DND-41 (cell line): ENCODE results near the gene SERPINA3.
"Not testable (repeated sequence)": the region's sequence is repeated elsewhere in the genome, so short reads cannot be mapped to it uniquely, and the experiment has no call there.

Source experiments
- ATAC-seq: fragments of 200-7000 bp; cut with Tn5 transposase; 3 replicates; pipeline ENCODE4 v1.9.1; 2021; ENCODE audit warnings: low read depth; ENCODE audit not compliant: insufficient read depth
- DNase-seq: peaks from one replicate; pipeline ENCODE4 v3.0.0-alpha.2; 2020
- H2AFZ ChIP-seq: 2 replicates; pipeline ENCODE4 v1.6.0; 2012; ENCODE audit warnings: low read depth, low read length
- H3K27ac ChIP-seq: 2 replicates; pipeline ENCODE4 v1.5.1; 2012; ENCODE audit warnings: low read length, inconsistent platforms
- H3K27me3 ChIP-seq: fragments of 200-600 bp; sonication (generic); 2 replicates; pipeline ENCODE4 v1.6.0; 2012; ENCODE audit warnings: low read length, mild to moderate bottlenecking, inconsistent platforms; ENCODE audit not compliant: insufficient read depth, poor library complexity
- H3K36me3 ChIP-seq: 2 replicates; pipeline ENCODE4 v1.5.1; 2012; ENCODE audit warnings: low read length, inconsistent platforms; ENCODE audit not compliant: insufficient read depth
- H3K4me1 ChIP-seq: 2 replicates; pipeline ENCODE4 v1.5.1; 2012; ENCODE audit warnings: mild to moderate bottlenecking, low read length; ENCODE audit not compliant: insufficient read depth
- H3K4me2 ChIP-seq: 2 replicates; pipeline ENCODE4 v1.6.0; 2012; ENCODE audit warnings: mild to moderate bottlenecking, moderate library complexity, low read length, inconsistent platforms; ENCODE audit not compliant: insufficient read depth
- H3K4me3 ChIP-seq, 2 experiments: fragments of 200-600 bp in 1 of 2; shearing (Covaris generic) in 1 of 2; 2 replicates each; pipeline ENCODE4 v1.5.1; 2012 to 2016; ENCODE audit warnings: inconsistent platforms in 2 of 2, low read length in 2 of 2, mild to moderate bottlenecking in 2 of 2, low read depth in 1 of 2, moderate library complexity in 1 of 2
- H3K79me2 ChIP-seq: 2 replicates; pipeline ENCODE4 v1.6.0; 2012; ENCODE audit warnings: low read length, inconsistent platforms; ENCODE audit not compliant: insufficient read depth
- H3K9ac ChIP-seq: 2 replicates; pipeline ENCODE4 v1.6.0; 2012; ENCODE audit warnings: low read depth, mild to moderate bottlenecking, inconsistent platforms, low read length, moderate library complexity
- H3K9me3 ChIP-seq: 2 replicates; pipeline ENCODE4 v1.5.1; 2012; ENCODE audit warnings: low read length, moderate library complexity, mild to moderate bottlenecking, inconsistent platforms; ENCODE audit not compliant: insufficient read depth, severe bottlenecking
- H4K20me1 ChIP-seq: 2 replicates; pipeline ENCODE4 v1.6.0; 2012; ENCODE audit warnings: low read length; ENCODE audit not compliant: insufficient read depth
- CTCF ChIP-seq: IDR thresholded peaks from 2 replicates; pipeline ENCODE4 v1.5.1; 2012; ENCODE audit warnings: borderline replicate concordance, low read length, moderate library complexity, mild to moderate bottlenecking; ENCODE audit not compliant: poor library complexity, severe bottlenecking; ENCODE audit errors: extremely low read depth
- EZH2 ChIP-seq: IDR thresholded peaks from 3 replicates; pipeline ENCODE4 v1.6.1; 2012; ENCODE audit warnings: borderline replicate concordance, low read depth, mild to moderate bottlenecking, moderate library complexity, low read length, inconsistent platforms; ENCODE audit not compliant: severe bottlenecking

The SERPINA3 gene

GRCh38 chr14:94573475-94574277 is 38.5 kb upstream of the SERPINA3 start:
- DNase-seq (no peak), ATAC-seq (no peak)
- Histone ChIP-seq H3K9me3 (no peaks in the 10 kb centered on the region), H2AFZ (no peak overlapping the region), H3K4me2 (no peak overlapping the region), H4K20me1 (no peaks in the 10 kb centered on the region), H3K36me3 (no peaks in the 10 kb centered on the region), H3K9ac (no peak overlapping the region), H3K79me2 (no peaks in the 10 kb centered on the region), H3K27me3 (no peaks in the 10 kb centered on the region), H3K27ac (no peak overlapping the region), H3K4me3 (no peak overlapping the region), H3K4me1 (no peaks in the 10 kb centered on the region)
- TF ChIP-seq CTCF (no peak), EZH2 (no peak)

GRCh38 chr14:94574336-94574735 is 37.9 kb upstream of the SERPINA3 start:
- Histone ChIP-seq H2AFZ (no peak overlapping the region), H3K9me3 (no peaks in the 10 kb centered on the region), H3K9ac (no peak overlapping the region), H3K36me3 (no peaks in the 10 kb centered on the region), H3K27ac (no peak overlapping the region), H3K79me2 (no peaks in the 10 kb centered on the region), H4K20me1 (no peaks in the 10 kb centered on the region), H3K4me3 (no peak overlapping the region), H3K27me3 (no peaks in the 10 kb centered on the region), H3K4me2 (no peak overlapping the region), H3K4me1 (no peaks in the 10 kb centered on the region)
- DNase-seq (no peak), ATAC-seq (no peak)
- no peak for TF ChIP-seq CTCF
- TF ChIP-seq EZH2: no peak

- no peaks in the 10 kb centered on the region for H3K9me3 ChIP-seq
- H3K4me1 ChIP-seq: no peaks in the 10 kb centered on the region
- no peaks in the 10 kb centered on the region for H3K27me3 ChIP-seq
- no peaks in the 10 kb centered on the region for H3K79me2 ChIP-seq
- H3K9ac ChIP-seq: no peak overlapping the region
- no peak for ATAC-seq
- H4K20me1 ChIP-seq: no peaks in the 10 kb centered on the region
- no peak overlapping the region for H3K4me2 ChIP-seq
- H2AFZ ChIP-seq: no peak overlapping the region
- DNase-seq: no peak
- no peak overlapping the region for H3K27ac ChIP-seq
- no peak overlapping the region for H3K4me3 ChIP-seq
- H3K36me3 ChIP-seq: no peaks in the 10 kb centered on the region
- TF ChIP-seq EZH2: no peak
- TF ChIP-seq CTCF: no peak
Observed at GRCh38 chr14:94575730-94576585, 36.2 kb upstream of the SERPINA3 start.

- H3K4me1 ChIP-seq, H3K79me2 ChIP-seq, H3K27ac ChIP-seq, H3K36me3 ChIP-seq, DNase-seq, H3K4me2 ChIP-seq, H3K9me3 ChIP-seq, ATAC-seq, H3K27me3 ChIP-seq, H3K9ac ChIP-seq, H3K4me3 ChIP-seq, H4K20me1 ChIP-seq, H2AFZ ChIP-seq: not testable (repeated sequence)
Observed at GRCh38 chr14:94577472-94577871, 34.7 kb upstream of the SERPINA3 start.
